Iris pigment epithelial cell (primary cell): ENCODE measurements around the gene ARL10.
A peak's percentile ranks its signal among the peaks of the same experiment; 100 is the strongest.
"Not testable (repeated sequence)": the region's sequence is repeated elsewhere in the genome, so short reads cannot be mapped to it uniquely, and the experiment has no call there.

ENCODE experiments used
- DNase-seq: peaks from one replicate; pipeline ENCODE4 v3.0.0-alpha.2; 2011; ENCODE audit warnings: low read depth

Gene ARL10

DNA sequence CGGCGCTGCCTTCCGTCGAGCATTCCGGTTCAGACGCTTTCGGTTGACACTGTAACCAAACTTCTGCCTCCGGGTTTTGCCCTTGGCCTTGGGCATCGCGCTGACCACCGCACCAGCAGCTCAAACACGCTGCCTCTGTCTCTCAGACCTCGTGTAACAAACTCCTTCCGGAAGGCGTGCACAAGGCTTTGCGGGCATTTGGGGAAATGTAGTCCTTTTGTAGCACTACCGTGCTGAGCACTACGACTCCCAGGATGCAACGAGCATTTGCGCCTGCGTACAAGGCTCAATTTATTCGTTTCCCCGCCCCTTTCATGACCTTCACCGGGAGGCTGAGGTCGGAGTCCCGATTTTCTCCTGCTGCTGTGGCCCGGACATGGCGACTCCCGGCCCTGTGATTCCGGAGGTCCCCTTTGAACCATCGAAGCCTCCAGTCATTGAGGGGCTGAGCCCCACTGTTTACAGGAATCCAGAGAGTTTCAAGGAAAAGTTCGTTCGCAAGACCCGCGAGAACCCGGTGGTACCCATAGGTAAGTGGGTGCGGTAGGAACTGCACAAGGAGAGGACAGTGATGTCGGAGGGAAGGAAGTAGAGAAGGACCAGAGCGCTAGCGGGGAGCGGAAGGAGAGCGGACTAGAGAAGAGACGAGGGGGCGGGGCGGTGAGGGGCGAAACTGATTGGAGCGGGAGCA lies 23.3 kb downstream of the ARL10 start, which contains the start of the genes HIGD2A and NOP16:
TSS of gene HIGD2A (plus strand) at position 308 of the 691 bp plus-strand sequence. CDS start at position 377, 69 bp downstream.
TSS of gene NOP16 (minus strand) at position 155 of the 691 bp plus-strand sequence. CDS start at position 96, 59 bp downstream.
- DNase-seq, result peak; percentile 99

- no peak for DNase-seq
These were observed 24.1 kb downstream of the ARL10 start for GRCh38 chr5:176389135-176390123.

DNA sequence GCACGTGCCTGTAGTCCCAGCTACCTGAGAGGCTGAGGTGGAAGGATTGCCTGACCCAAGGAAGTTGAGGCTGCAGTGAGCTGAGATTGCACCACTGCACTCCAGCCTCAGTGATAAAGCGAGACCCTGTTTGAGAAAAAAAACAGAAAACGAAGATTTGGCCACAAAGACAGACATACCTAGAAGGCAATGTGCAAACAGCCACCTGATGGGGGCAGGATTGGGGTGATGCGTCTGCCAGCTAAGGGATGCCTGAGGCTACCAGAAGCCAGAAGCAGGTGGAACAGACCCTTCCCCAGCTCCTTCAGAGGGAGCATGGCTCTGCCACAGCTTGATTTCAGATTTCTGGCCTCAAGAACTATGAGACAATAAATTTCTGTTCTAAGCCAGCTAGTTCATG lies 26.2 kb downstream of the ARL10 start:
- DNase-seq, result no peak

DNA sequence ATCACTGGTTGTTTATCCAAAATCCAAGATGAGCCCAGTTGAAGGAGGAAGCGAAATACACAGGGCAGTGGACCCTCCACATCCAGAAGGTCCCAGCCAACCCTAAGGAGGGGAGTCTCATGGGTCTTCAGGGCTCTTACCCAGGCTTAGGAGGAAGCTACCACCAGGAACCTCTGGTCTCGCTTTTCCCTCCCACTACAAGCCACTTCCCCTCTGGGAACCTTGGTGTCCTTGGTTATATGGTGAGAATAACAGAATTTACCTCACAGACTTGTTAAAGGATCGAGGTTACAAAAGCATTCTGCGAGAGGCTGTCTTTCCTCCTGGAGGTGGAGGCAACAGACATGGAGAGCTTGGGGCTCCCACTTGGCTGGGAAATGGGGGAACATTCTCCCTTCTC lies 26.7 kb downstream of the ARL10 start:
- no peak for DNase-seq

DNA sequence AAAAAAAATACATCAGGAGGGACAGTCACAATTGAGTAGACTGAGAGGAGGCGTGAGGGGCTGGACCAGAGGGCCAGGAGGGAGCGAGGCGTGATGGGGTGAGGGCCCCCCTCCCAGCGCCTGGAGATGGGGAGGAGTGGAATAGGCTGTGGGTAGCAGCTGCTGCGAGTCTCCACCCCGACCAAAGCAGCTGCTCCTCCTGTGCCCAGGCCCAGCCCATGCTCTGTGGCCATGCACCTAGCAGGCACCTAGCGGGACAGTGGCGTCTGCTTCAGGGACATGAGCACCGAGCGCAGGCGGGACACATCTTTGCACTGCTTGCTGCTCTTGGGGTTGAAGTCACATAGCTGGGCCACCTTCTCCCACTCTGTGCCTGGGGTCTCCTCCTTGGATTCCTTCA lies 27.2 kb downstream of the ARL10 start:
- no peak for DNase-seq

- no peak for DNase-seq
These were observed 28.8 kb downstream of the ARL10 start for GRCh38 chr5:176394096-176394495.

- no peak for DNase-seq
These were observed 29.8 kb downstream of the ARL10 start for GRCh38 chr5:176394881-176395675.

DNA sequence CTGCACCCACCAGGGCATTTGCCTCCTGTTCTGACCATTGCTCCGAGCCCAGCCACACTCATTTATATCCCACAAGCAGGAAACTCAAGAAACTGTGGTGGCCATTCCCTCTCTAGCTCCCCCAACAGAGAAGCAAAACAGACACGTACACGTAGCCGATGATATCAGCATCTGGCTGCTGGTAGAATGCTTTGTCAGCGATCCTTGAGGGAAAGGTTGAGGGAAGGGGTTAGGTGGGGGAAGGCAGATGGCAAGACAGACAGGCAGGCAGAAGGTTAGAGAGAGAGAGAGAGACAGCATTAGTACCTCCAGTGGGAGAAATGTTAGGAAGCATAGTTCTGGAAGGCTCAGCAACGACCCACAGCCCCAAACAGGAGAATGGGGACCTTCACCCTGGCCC lies 31.0 kb downstream of the ARL10 start:
- DNase-seq, result peak; percentile 35

DNA sequence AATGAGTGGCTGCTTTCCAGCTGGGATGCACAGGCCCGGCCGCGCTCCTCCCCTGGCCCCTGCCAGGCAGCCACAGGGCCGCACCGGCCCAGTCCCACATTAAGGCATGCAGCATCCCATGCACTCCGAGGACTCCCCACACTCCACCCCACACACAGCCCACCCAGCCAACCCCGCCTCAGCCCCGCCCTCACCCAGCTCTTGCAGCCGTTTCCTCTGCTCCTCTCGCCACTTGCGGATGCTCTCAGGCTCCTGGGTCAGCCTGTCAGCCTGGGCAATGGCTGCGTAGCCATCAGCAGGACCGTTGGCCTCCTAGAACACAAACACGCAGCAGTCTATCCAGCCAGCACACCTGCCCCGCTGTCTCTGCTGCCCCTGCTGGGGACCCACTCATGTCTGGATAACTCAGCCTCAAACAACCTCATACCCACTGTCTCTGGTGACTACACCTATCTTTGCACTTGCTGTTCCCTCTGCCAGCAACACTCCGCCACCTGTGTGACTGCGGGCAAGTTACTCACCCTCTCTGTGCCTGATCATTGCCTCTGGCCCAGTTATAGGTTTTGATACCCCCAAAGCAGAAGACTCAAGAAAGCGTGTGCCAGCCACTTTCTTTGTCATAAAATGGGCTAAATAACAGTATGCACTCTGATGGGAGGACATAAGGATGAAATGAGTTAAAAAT lies 32.6 kb downstream of the ARL10 start:
- no peak for DNase-seq

DNA sequence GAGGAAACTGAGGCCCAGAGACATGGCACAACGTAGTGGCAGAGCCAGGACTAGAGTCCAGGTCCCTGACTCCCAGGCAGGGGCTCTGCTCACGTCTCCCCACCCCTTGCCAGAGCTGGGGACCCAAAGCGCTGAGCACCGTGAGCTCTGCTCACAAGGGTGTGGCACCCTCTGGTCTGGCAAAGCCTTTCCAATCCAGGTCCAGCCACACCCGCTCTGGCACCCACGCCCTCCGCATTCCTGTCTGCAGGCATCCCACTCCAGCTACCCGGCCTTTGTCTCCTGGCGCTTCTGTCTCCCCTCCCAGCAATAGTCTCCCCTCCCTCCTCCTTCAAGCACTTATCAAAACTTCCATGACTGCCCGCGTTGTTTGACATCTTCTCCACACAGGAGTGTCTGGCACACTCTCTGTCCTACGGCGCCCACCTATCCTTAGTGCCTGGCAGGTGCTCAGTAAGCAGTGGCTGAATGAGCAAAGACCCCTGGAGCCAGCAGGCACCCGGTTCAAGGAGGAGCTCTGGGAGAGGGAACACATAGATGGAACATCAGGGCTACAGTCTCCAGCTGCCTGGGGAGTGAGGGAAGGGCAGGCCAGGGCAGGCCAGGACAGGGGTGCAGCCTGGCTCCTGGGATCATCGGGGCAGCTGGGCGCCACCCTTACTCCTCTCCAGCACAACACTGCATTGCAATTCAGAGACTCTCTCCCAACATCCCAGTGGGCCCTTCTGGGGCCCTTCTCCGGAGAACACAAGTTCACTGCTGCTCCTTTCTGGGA lies 35.3 kb downstream of the ARL10 start:
- no peak for DNase-seq

DNA sequence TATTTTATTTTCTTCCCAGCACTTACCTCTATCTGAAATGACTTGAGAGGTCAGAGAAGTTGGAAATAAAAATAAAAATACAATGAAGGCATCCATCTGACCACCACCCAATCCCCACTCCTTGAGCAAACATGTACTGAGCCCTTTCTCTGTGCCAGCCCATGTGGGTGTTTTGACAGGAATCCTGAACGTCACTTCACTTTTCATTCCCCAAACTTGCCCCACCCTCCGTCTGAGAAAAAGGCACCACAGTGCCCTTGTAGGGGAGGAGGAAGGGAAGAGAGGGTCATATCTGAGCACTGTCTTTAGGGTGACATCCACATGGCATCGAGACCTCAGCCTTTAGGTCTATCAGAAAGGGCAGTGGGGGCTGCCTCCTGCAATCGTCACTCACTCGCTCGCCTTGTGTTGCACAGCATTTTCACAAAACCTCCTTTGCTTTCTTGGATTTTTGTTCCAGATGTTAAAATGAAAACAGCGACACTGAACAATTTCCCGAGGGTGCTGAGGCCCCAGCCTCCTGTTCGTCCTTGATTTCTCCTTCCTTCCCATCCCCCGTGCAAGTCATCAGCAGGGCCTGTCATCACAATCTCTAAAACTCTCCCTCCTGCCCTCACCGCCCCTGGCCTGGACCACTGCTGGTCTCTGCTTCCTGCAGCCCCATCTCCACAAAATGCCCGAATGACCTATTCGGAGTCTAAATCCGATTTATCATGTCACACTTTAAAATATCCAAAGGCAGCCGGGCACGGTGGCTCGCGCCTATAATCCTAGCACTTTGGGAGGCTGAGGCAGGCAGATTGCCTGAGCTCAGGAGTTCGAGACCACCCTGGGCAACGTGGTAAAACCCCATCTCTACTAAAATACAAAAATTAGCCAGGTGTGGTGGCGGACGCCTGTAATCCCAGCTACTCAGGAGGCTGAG lies 36.3 kb downstream of the ARL10 start:
- no peak for DNase-seq

DNA sequence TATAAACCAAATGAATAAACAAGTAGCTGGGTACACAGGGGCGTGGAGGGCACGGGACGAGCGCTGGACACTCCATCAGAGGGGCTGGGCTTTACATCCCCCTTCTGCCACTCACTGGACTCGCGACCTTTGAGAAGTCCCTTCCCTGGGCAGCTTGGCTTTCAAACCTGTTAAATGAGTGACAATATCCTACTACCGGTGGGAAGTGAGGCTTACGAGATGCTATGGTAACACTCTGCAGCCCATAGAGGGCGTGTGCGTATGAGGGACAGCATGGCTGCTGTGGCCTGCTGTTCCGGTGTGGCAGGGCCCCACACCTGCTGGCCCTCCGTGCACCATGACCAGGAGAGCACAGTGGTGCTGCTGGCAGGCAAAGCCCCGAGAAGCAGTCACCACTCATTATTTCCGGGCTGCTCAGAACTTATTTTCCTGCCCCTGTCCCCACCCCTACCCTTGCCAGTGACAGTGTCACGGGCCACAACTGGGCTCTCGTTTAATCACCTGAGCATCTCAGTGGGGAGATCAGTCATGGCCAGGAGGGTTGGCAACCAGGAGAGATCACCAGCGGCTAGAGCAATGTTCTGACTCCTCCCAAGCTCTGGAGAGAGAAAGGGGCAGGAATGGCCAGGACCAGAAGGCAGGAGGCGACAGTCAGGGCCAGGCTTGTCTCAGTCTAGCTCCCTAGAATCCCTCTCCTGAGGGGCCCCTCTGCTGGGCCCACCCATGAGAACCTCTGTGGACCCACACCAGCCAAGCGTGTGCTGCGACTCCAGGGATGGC lies 40.6 kb downstream of the ARL10 start:
- DNase-seq, result no peak

DNA sequence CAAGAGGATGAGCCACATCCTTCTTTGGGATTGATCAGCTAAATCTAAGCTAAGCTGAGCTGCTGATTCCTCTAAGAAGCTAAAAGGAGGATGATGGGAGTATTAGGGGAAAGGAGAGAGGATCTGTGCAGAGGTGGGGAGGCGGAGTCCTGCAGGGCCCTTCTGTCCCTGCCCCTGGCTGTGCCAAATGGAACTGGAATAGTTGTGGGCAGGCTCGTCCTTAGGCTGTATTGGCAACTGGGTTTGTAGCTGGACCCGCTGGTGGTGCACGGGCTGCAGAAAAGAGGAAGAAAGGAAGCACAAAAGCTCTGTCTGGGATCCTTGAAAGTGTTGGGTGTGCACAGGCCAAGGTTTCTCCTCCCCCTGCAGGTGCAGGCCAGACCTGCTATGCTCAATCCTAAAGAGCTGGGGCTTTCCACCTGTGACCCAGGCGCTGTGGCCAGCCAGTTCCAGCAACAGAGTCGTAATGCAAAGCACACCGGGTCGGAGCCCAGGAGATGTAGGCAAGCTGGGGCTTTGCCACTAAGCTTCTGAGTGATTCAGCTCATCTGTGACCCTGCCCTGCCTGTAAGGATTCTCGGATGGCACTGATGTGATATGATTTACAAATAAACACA lies 41.3 kb downstream of the ARL10 start:
- no peak for DNase-seq

- DNase-seq, result no peak
These were observed 42.4 kb downstream of the ARL10 start for GRCh38 chr5:176407456-176408251.

GRCh38 chr5:176408252-176408573 lies 42.9 kb downstream of the ARL10 start:
- not testable (repeated sequence) for DNase-seq

- DNase-seq, result no peak
These were observed 43.3 kb downstream of the ARL10 start for GRCh38 chr5:176408590-176408989.

- no peak for DNase-seq
These were observed 44.5 kb downstream of the ARL10 start for GRCh38 chr5:176409765-176410164.
